A549 (cell line): ENCODE measurements around the gene TMEM59L.

ENCODE experiments used
- CBX2 ChIP-seq: fragments of 200-600 bp; sonication (generic); IDR thresholded peaks from 2 replicates; pipeline ENCODE4 v1.6.1; 2016; ENCODE audit warnings: low read depth, mild to moderate bottlenecking, borderline replicate concordance
- JUNB ChIP-seq: fragments of >200 bp; sonication (Bioruptor Twin); formaldehyde crosslinking; IDR thresholded peaks from 2 replicates; pipeline ENCODE4 v1.6.1; 2016
- MAZ ChIP-seq: fragments of 150-350 bp; IDR thresholded peaks from 2 replicates; pipeline ENCODE4 v1.6.1; 2014; ENCODE audit warnings: antibody characterized with exemption, low read depth, low read length, borderline replicate concordance
- RAD21 ChIP-seq, 2 experiments: fragments of >200 bp in 1 of 2; sonication (Bioruptor Twin) in 1 of 2; formaldehyde crosslinking in 1 of 2; IDR thresholded peaks in 1 of 2; conservative IDR thresholded peaks in 1 of 2; 2 replicates in 1 of 2; 3 replicates in 1 of 2; pipeline ENCODE4 v1.6.1; 2012 to 2018; ENCODE audit warnings: inconsistent platforms in 1 of 2
- TF ChIP-seq, protein P1 (sequence below): fragments of >200 bp; sonication (Bioruptor Twin); formaldehyde crosslinking; IDR thresholded peaks from 3 replicates; pipeline ENCODE4 v1.5.1; 2016
- TF ChIP-seq, protein P2 (sequence below): fragments of 200-600 bp; sonication (generic); IDR thresholded peaks from 2 replicates; pipeline ENCODE4 v1.6.1; 2016; ENCODE audit warnings: antibody characterized with exemption, mild to moderate bottlenecking, moderate library complexity

DNA sequence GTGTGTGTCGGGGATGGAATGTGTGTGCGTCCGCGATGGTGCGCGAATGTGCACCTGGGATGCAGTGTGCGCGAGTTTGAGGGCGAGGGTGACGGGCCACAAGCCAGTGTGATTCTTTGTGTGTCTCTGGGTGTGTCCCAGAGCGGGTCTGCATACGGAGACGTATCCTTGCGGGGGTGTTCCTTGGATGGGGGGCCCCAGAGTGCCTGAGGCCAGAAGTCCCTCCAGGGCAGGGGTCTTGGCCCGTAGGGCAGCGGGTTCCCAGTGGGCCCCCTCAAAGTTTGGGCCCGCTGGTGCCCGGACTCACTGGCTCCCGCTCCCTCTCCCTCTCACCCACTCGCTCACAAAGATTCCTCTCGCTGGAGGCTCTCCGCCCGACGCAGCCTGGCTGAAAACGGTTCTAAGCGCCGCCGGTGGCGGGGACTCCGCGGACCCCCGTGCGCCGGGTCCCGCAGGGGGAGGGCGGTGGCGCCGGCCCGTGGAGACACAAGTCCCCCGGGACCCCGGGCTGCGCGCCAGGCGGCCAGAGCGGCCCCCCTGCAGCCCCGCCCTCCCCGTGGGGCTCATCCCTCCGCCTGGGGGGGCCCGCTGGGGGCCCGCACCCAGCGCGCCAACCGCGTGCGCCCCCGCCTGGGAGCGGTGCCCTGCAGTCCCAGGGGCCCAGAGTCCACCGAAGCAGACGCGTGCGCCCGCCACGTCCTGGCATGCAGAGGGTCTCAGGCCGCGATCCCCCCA, 7.0 kb upstream of the TMEM59L start:
- TF ChIP-seq RAD21 (conservative IDR thresholded peaks at IDR 0.05 in 1 of 2, IDR thresholded peaks at IDR 0.05 in 1 of 2) (no peak), MAZ (no peak), JUNB (no peak), CBX2 (no peak)
- TF ChIP-seq, protein P1, sequence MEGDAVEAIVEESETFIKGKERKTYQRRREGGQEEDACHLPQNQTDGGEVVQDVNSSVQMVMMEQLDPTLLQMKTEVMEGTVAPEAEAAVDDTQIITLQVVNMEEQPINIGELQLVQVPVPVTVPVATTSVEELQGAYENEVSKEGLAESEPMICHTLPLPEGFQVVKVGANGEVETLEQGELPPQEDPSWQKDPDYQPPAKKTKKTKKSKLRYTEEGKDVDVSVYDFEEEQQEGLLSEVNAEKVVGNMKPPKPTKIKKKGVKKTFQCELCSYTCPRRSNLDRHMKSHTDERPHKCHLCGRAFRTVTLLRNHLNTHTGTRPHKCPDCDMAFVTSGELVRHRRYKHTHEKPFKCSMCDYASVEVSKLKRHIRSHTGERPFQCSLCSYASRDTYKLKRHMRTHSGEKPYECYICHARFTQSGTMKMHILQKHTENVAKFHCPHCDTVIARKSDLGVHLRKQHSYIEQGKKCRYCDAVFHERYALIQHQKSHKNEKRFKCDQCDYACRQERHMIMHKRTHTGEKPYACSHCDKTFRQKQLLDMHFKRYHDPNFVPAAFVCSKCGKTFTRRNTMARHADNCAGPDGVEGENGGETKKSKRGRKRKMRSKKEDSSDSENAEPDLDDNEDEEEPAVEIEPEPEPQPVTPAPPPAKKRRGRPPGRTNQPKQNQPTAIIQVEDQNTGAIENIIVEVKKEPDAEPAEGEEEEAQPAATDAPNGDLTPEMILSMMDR, result no peak
- TF ChIP-seq, protein P2, sequence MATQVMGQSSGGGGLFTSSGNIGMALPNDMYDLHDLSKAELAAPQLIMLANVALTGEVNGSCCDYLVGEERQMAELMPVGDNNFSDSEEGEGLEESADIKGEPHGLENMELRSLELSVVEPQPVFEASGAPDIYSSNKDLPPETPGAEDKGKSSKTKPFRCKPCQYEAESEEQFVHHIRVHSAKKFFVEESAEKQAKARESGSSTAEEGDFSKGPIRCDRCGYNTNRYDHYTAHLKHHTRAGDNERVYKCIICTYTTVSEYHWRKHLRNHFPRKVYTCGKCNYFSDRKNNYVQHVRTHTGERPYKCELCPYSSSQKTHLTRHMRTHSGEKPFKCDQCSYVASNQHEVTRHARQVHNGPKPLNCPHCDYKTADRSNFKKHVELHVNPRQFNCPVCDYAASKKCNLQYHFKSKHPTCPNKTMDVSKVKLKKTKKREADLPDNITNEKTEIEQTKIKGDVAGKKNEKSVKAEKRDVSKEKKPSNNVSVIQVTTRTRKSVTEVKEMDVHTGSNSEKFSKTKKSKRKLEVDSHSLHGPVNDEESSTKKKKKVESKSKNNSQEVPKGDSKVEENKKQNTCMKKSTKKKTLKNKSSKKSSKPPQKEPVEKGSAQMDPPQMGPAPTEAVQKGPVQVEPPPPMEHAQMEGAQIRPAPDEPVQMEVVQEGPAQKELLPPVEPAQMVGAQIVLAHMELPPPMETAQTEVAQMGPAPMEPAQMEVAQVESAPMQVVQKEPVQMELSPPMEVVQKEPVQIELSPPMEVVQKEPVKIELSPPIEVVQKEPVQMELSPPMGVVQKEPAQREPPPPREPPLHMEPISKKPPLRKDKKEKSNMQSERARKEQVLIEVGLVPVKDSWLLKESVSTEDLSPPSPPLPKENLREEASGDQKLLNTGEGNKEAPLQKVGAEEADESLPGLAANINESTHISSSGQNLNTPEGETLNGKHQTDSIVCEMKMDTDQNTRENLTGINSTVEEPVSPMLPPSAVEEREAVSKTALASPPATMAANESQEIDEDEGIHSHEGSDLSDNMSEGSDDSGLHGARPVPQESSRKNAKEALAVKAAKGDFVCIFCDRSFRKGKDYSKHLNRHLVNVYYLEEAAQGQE, result no peak
